Liver (tissue), 9 donors: ENCODE data around the gene SEC24C. TPM values are rescaled to one million over a fixed set of nuclear protein-coding genes. Genes with fewer than 3 reads are reported as not detected.

ENCODE experiments used
- DNase-seq: peaks from one replicate; pipeline ENCODE4 v3.0.0-alpha.2; 2017; ENCODE audit warnings: low spot score
- H3K27ac ChIP-seq, 2 donors: one replicate each; pipeline ENCODE4 v1.7.0; 2013; ENCODE audit warnings: inconsistent platforms in 2 of 2, low read length in 2 of 2, control low read depth in 1 of 2, low read depth in 1 of 2, mild to moderate bottlenecking in 1 of 2
- H3K27me3 ChIP-seq, 4 donors: one replicate each; pipeline versions ENCODE4 v1.6.1 to v1.7.0; 2013; ENCODE audit warnings: low read length in 3 of 4, inconsistent platforms in 1 of 4, mild to moderate bottlenecking in 1 of 4, moderate library complexity in 1 of 4; ENCODE audit not compliant: control insufficient read depth in 4 of 4, insufficient read depth in 4 of 4
- H3K36me3 ChIP-seq, 4 donors: one replicate each; pipeline versions ENCODE4 v1.6.1 to v1.7.0; 2013; ENCODE audit warnings: low read length in 3 of 4, mild to moderate bottlenecking in 3 of 4, low read depth in 1 of 4, moderate library complexity in 1 of 4; ENCODE audit not compliant: control insufficient read depth in 4 of 4, insufficient read depth in 3 of 4
- H3K4me1 ChIP-seq, 4 donors: one replicate each; pipeline versions ENCODE4 v1.6.1 to v1.7.0; 2013; ENCODE audit warnings: low read length in 3 of 4, mild to moderate bottlenecking in 3 of 4, moderate library complexity in 1 of 4; ENCODE audit not compliant: control insufficient read depth in 4 of 4, insufficient read depth in 4 of 4
- H3K4me3 ChIP-seq, 3 donors: one replicate each; pipeline versions ENCODE4 v1.6.1 to v1.7.0; 2013; ENCODE audit warnings: low read length in 3 of 3, control low read depth in 1 of 3, low read depth in 1 of 3, mild to moderate bottlenecking in 1 of 3
- H3K9ac ChIP-seq, 2 donors: one replicate each; pipeline ENCODE4 v1.7.0; 2013; ENCODE audit warnings: low read length in 2 of 2, mild to moderate bottlenecking in 2 of 2, moderate library complexity in 2 of 2, control low read depth in 1 of 2, low read depth in 1 of 2
- H3K9me3 ChIP-seq, 4 donors: one replicate each; pipeline versions ENCODE4 v1.6.1 to v1.7.0; 2013; ENCODE audit warnings: low read length in 3 of 4; ENCODE audit not compliant: control insufficient read depth in 4 of 4
- EGR1 ChIP-seq, 2 donors: IDR thresholded peaks; 2 replicates each; pipeline ENCODE4 v1.6.1; 2016 to 2018; ENCODE audit warnings: antibody characterized with exemption in 2 of 2, low read depth in 2 of 2
- FOXA1 ChIP-seq: IDR thresholded peaks from 2 replicates; pipeline ENCODE4 v1.6.1; 2016; ENCODE audit warnings: antibody characterized with exemption
- FOXA2 ChIP-seq: IDR thresholded peaks from 2 replicates; pipeline ENCODE4 v1.6.1; 2016; ENCODE audit warnings: antibody characterized with exemption
- GABPA ChIP-seq, 2 donors: IDR thresholded peaks in 1 of 2; conservative IDR thresholded peaks in 1 of 2; 2 replicates each; pipeline ENCODE4 v1.6.1; 2016; ENCODE audit warnings: antibody characterized with exemption in 2 of 2, mild to moderate bottlenecking in 1 of 2, moderate library complexity in 1 of 2
- HNF4G ChIP-seq: IDR thresholded peaks from 2 replicates; pipeline ENCODE4 v1.6.1; 2016; ENCODE audit warnings: antibody characterized with exemption
- JUND ChIP-seq, 2 donors: IDR thresholded peaks; 2 replicates each; pipeline ENCODE4 v1.6.1; 2016; ENCODE audit warnings: antibody characterized with exemption in 2 of 2
- RAD21 ChIP-seq, 2 donors: IDR thresholded peaks; 2 replicates each; pipeline ENCODE4 v1.6.1; 2016; ENCODE audit warnings: antibody characterized with exemption in 2 of 2, mild to moderate bottlenecking in 2 of 2
- RXRA ChIP-seq, 2 donors: IDR thresholded peaks; 2 replicates each; pipeline ENCODE4 v1.6.1; 2017 to 2018; ENCODE audit warnings: antibody characterized with exemption in 2 of 2, mild to moderate bottlenecking in 1 of 2
- TAF1 ChIP-seq: conservative IDR thresholded peaks from 2 replicates; pipeline ENCODE4 v1.6.1; 2016; ENCODE audit warnings: antibody characterized with exemption, mild to moderate bottlenecking
- WGBS: extraction: QIAGEN DNeasy Blood & Tissue Kit; methylation state at CpG from one replicate; pipeline ENCODE4 v1.1.7; 2013; 5-methylcytosine and 5-hydroxymethylcytosine counted together
- polyA plus RNA-seq, 2 donors: library from polyadenylated mRNA; stranded (reverse) in 1 of 2; unstranded in 1 of 2; fragments of 200-250 nt in 1 of 2; fragments of >200 nt in 1 of 2; fragmentation: Nextera tagmentation in 1 of 2; extraction: Ambion mirVana in 1 of 2; gene quantifications; one replicate each; pipeline versions ENCODE4 v1.2.1 to v1.2.3, GENCODE V29; 2013 to 2015
- total RNA-seq, 2 donors: library from RNA; depleted of rRNA; stranded (reverse); fragments of >200 nt; gene quantifications; one replicate each; pipeline ENCODE4 v1.2.3, GENCODE V29; 2014
- TF ChIP-seq, protein P1 (sequence below): fragments of 150-350 bp; IDR thresholded peaks from 2 replicates; pipeline ENCODE4 v1.5.1; 2017; ENCODE audit warnings: improper control_type of control experiment, low read depth, low read length; ENCODE audit not compliant: missing input control
- TF ChIP-seq, protein P2 (sequence below): IDR thresholded peaks from 2 replicates; pipeline ENCODE4 v1.6.1; 2016; ENCODE audit warnings: antibody characterized with exemption
- TF ChIP-seq, protein P3 (sequence below): IDR thresholded peaks from 2 replicates; pipeline ENCODE4 v1.6.1; 2016; ENCODE audit warnings: antibody characterized with exemption, mild to moderate bottlenecking
- TF ChIP-seq, protein P4 (sequence below): IDR thresholded peaks from 2 replicates; pipeline ENCODE4 v1.6.1; 2016; ENCODE audit warnings: antibody characterized with exemption
- TF ChIP-seq, protein P5 (sequence below): IDR thresholded peaks from 2 replicates; pipeline ENCODE4 v1.6.1; 2016; ENCODE audit warnings: antibody characterized with exemption
- donor health status: healthy.
- donor health status: healthy.
- donor health status: healthy.
- donor health status: healthy.
- donor health status: healthy.

Gene SEC24C
- total and polyA plus RNA-seq, 4 donors = 15.0 to 48.1 (median 40.9) TPM

DNA sequence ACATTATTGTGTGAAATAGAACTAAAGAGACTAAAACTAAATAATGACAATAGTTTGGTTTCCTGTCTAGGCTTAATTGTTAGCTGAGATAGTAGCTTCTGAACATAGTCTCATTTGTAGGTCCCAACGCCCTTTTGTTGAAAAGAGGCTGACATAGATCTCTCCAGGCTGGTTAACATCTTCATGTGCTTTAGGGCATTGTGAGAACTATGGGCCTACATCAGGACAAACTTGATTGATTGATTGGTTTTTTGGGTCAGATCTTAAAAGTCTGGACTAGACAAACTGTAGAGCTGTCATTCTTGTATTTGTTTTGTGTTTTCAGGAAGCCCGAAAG is 38.5 kb downstream of the SEC24C start:
- peak overlapping the region; percentile 91 to 96 for H3K27ac ChIP-seq
- peak overlapping the region; percentile 88 to 89 for H3K9ac ChIP-seq
- no peaks in the 10 kb centered on the region for H3K9me3 ChIP-seq
- H3K4me1 ChIP-seq = peaks cover 3 to 44% (median 38%) of the 10 kb centered on the region in 4 donors
- no peaks in the 10 kb centered on the region for H3K27me3 ChIP-seq
- no peak for DNase-seq
- H3K36me3 ChIP-seq = peaks cover 0 to 7% (median 3%) of the 10 kb centered on the region in 4 donors
- WGBS = 16% methylated on average over 2 of the region's 2 CpGs
- H3K4me3 ChIP-seq = peak overlapping the region; percentile 68 to 97 (median 97)
- TF ChIP-seq, protein P1, sequence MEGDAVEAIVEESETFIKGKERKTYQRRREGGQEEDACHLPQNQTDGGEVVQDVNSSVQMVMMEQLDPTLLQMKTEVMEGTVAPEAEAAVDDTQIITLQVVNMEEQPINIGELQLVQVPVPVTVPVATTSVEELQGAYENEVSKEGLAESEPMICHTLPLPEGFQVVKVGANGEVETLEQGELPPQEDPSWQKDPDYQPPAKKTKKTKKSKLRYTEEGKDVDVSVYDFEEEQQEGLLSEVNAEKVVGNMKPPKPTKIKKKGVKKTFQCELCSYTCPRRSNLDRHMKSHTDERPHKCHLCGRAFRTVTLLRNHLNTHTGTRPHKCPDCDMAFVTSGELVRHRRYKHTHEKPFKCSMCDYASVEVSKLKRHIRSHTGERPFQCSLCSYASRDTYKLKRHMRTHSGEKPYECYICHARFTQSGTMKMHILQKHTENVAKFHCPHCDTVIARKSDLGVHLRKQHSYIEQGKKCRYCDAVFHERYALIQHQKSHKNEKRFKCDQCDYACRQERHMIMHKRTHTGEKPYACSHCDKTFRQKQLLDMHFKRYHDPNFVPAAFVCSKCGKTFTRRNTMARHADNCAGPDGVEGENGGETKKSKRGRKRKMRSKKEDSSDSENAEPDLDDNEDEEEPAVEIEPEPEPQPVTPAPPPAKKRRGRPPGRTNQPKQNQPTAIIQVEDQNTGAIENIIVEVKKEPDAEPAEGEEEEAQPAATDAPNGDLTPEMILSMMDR = no peak
- TF ChIP-seq RXRA (IDR thresholded peaks at IDR 0.05) = no peak
- TF ChIP-seq, protein P2, sequence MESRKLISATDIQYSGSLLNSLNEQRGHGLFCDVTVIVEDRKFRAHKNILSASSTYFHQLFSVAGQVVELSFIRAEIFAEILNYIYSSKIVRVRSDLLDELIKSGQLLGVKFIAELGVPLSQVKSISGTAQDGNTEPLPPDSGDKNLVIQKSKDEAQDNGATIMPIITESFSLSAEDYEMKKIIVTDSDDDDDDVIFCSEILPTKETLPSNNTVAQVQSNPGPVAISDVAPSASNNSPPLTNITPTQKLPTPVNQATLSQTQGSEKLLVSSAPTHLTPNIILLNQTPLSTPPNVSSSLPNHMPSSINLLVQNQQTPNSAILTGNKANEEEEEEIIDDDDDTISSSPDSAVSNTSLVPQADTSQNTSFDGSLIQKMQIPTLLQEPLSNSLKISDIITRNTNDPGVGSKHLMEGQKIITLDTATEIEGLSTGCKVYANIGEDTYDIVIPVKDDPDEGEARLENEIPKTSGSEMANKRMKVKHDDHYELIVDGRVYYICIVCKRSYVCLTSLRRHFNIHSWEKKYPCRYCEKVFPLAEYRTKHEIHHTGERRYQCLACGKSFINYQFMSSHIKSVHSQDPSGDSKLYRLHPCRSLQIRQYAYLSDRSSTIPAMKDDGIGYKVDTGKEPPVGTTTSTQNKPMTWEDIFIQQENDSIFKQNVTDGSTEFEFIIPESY = no peak
- TF ChIP-seq, protein P3, sequence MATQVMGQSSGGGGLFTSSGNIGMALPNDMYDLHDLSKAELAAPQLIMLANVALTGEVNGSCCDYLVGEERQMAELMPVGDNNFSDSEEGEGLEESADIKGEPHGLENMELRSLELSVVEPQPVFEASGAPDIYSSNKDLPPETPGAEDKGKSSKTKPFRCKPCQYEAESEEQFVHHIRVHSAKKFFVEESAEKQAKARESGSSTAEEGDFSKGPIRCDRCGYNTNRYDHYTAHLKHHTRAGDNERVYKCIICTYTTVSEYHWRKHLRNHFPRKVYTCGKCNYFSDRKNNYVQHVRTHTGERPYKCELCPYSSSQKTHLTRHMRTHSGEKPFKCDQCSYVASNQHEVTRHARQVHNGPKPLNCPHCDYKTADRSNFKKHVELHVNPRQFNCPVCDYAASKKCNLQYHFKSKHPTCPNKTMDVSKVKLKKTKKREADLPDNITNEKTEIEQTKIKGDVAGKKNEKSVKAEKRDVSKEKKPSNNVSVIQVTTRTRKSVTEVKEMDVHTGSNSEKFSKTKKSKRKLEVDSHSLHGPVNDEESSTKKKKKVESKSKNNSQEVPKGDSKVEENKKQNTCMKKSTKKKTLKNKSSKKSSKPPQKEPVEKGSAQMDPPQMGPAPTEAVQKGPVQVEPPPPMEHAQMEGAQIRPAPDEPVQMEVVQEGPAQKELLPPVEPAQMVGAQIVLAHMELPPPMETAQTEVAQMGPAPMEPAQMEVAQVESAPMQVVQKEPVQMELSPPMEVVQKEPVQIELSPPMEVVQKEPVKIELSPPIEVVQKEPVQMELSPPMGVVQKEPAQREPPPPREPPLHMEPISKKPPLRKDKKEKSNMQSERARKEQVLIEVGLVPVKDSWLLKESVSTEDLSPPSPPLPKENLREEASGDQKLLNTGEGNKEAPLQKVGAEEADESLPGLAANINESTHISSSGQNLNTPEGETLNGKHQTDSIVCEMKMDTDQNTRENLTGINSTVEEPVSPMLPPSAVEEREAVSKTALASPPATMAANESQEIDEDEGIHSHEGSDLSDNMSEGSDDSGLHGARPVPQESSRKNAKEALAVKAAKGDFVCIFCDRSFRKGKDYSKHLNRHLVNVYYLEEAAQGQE = no peak

DNA sequence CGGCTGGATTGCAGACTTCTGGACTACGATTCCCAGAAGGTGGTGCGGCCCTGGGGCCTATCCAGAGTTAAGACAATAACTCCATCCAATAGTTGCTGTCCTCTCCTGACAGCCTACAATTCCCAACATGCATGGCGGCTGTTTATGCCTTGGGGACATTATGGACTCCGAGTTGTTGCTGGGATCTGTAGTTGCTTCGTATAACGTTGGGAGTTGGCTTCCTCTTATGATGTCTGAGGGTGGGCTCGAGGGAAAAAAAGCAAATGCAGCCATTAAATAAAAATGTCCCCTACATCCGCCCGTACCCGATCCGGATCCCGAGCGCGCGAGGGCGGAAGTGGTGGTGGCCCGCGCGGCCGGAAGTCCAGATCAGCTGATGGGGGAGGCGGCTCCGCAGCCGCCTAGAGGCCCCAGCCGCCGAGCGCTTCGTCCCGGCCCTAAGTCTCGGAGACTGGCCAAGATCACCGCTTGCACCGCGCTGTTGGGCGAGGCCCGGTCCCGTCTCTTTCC is 41.1 kb downstream of the SEC24C start, which contains the start of gene ZSWIM8:
ZSWIM8 (plus strand) TSS at position 396 of the 510 bp plus-strand sequence. CDS start 273 bp downstream, outside the sequence.
- under 1% methylated on average over 36 of the region's 36 CpGs for WGBS
- peak within 1 kb of the TSS; percentile 86 to 97 for H3K27ac ChIP-seq
- no peaks in the 10 kb centered on the region for H3K27me3 ChIP-seq
- peak; percentile 86 for DNase-seq
- peaks cover 3 to 47% (median 42%) of the 10 kb centered on the region in 4 donors for H3K4me1 ChIP-seq
- H3K9me3 ChIP-seq = no peaks in the 10 kb centered on the region
- H3K4me3 ChIP-seq = peak within 1 kb of the TSS; percentile 84 to 89 (median 88)
- peak within 1 kb of the TSS; percentile 88 to 89 for H3K9ac ChIP-seq
- H3K36me3 ChIP-seq = peaks cover 10 to 17% (median 15%) of the 10 kb centered on the region in 4 donors
- TF ChIP-seq, protein P4, sequence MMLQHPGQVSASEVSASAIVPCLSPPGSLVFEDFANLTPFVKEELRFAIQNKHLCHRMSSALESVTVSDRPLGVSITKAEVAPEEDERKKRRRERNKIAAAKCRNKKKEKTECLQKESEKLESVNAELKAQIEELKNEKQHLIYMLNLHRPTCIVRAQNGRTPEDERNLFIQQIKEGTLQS = no peak
- TF ChIP-seq FOXA2 = peak; percentile 71
- TF ChIP-seq, protein P3 = peak; percentile 85
- peak; percentile 67 for TF ChIP-seq FOXA1
- peak; percentile 86 to 96 for TF ChIP-seq GABPA (IDR thresholded peaks at IDR 0.05 in 1 of 2, conservative IDR thresholded peaks at IDR 0.05 in 1 of 2)
- TF ChIP-seq RXRA (IDR thresholded peaks at IDR 0.05) = peak; percentile 32 to 33
- TF ChIP-seq, protein P5, sequence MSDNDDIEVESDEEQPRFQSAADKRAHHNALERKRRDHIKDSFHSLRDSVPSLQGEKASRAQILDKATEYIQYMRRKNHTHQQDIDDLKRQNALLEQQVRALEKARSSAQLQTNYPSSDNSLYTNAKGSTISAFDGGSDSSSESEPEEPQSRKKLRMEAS = peak; percentile 61
- TF ChIP-seq, protein P2 = peak; percentile 80
- TF ChIP-seq TAF1 = no peak
- TF ChIP-seq HNF4G = no peak
- peak; percentile 17 to 37 for TF ChIP-seq RAD21 (IDR thresholded peaks at IDR 0.05)
- TF ChIP-seq JUND (IDR thresholded peaks at IDR 0.05) = peak in 1 of 2 donors; percentile 39
- no peak for TF ChIP-seq EGR1 (IDR thresholded peaks at IDR 0.05; ENCODE audit: low read depth in 2 of 2)
- TF ChIP-seq, protein P1 = no peak
